Measurements from ENCODE around the gene DZIP1.
"Not testable (repeated sequence)": the region's sequence is repeated elsewhere in the genome, so short reads cannot be mapped to it uniquely, and the experiment has no call there.

Gene DZIP1

GRCh38 chr13:95644601-95645052 lies at the start of gene DZIP1:
DZIP1 (minus strand) TSS chr13:95644706; CDS start chr13:95642029, 2,677 bp downstream.
- H3K27me3 ChIP-seq (ENCODE audit: control insufficient read depth in 5 of 5, insufficient read depth in 4 of 5, low read length in 5 of 5): peaks cover 5 to 21% (median 16%) of the 10 kb centered on the region in 5 donors
- H3K36me3 ChIP-seq (ENCODE audit: control insufficient read depth in 5 of 5, insufficient read depth in 5 of 5, low read length in 5 of 5): no peaks in the 10 kb centered on the region
- peak within 1 kb of the TSS; percentile 54 to 73 (median 68) for H3K4me3 ChIP-seq (ENCODE audit: low read depth in 1 of 5, low read length in 5 of 5)
- H3K4me1 ChIP-seq (ENCODE audit: control insufficient read depth in 5 of 5, insufficient read depth in 5 of 5, low read length in 5 of 5): peaks cover 0 to 30% (median 25%) of the 10 kb centered on the region in 5 donors
- H3K9me3 ChIP-seq (ENCODE audit: control insufficient read depth in 5 of 5, low read length in 5 of 5): no peaks in the 10 kb centered on the region
- peak within 1 kb of the TSS in 3 of 5 donors; percentile 20 to 32 (median 28) for H3K9ac ChIP-seq (ENCODE audit: low read length in 5 of 5)
- no peak within 1 kb of the TSS for H3K27ac ChIP-seq (ENCODE audit: low read depth, low read length)

DNA sequence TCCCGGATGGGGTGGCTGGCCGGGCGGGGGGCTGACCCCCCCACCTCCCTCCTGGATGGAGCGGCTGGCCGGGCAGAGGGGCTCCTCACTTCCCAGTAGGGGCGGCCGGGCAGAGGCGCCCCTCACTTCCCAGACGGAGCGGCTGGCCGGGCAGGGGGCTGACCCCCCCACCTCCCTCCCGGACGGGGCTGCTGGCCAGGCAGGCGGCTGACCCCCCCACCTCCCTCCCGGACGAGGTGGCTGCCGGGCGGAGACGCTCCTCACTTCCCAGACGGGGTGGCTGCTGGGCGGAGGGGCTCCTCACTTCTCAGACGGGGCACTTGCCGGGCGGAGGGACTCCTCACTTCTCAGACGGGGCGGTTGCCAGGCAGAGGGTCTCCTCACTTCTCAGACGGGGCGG lies 46.5 kb upstream of the DZIP1 start:
- H3K4me1 ChIP-seq (ENCODE audit: control insufficient read depth in 5 of 5, insufficient read depth in 5 of 5, low read length in 5 of 5); H3K9ac ChIP-seq (ENCODE audit: low read length in 5 of 5); H3K4me3 ChIP-seq (ENCODE audit: low read depth in 1 of 5, low read length in 5 of 5); H3K36me3 ChIP-seq (ENCODE audit: control insufficient read depth in 5 of 5, insufficient read depth in 5 of 5, low read length in 5 of 5); H3K27me3 ChIP-seq (ENCODE audit: control insufficient read depth in 5 of 5, insufficient read depth in 4 of 5, low read length in 5 of 5); H3K27ac ChIP-seq (ENCODE audit: low read depth, low read length); H3K9me3 ChIP-seq (ENCODE audit: control insufficient read depth in 5 of 5, low read length in 5 of 5): not testable (repeated sequence)

DNA sequence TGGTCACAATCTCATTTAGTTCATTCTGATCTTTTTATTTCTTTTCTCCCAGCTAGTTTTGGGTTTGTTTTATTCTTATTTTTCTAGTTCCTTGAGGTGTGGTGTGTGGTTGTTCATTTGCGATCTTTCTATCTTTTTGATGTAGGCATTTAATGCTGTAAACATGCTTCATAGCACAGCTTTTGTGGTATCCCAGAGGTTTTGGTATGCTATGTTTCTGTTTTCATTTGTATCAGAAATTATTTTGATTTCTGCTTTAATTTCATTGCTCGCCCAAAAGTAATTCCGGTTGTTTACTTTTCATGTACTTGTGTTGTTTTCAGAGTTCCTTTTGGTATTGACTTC lies 45.0 kb upstream of the DZIP1 start:
- Histone ChIP-seq H3K9me3 (ENCODE audit: control insufficient read depth in 5 of 5, low read length in 5 of 5) (no peaks in the 10 kb centered on the region), H3K27me3 (ENCODE audit: control insufficient read depth in 5 of 5, insufficient read depth in 4 of 5, low read length in 5 of 5) (no peaks in the 10 kb centered on the region), H3K4me3 (ENCODE audit: low read depth in 1 of 5, low read length in 5 of 5) (no peak overlapping the region), H3K27ac (ENCODE audit: low read depth, low read length) (no peak overlapping the region), H3K36me3 (ENCODE audit: control insufficient read depth in 5 of 5, insufficient read depth in 5 of 5, low read length in 5 of 5) (no peaks in the 10 kb centered on the region), H3K9ac (ENCODE audit: low read length in 5 of 5) (no peak overlapping the region), H3K4me1 (ENCODE audit: control insufficient read depth in 5 of 5, insufficient read depth in 5 of 5, low read length in 5 of 5) (peaks cover 0 to 9% (median 2%) of the 10 kb centered on the region in 5 donors)

GRCh38 chr13:95684960-95685359 lies 40.5 kb upstream of the DZIP1 start:
- H3K36me3 ChIP-seq (ENCODE audit: control insufficient read depth in 5 of 5, insufficient read depth in 5 of 5, low read length in 5 of 5); H3K27me3 ChIP-seq (ENCODE audit: control insufficient read depth in 5 of 5, insufficient read depth in 4 of 5, low read length in 5 of 5); H3K4me3 ChIP-seq (ENCODE audit: low read depth in 1 of 5, low read length in 5 of 5); H3K27ac ChIP-seq (ENCODE audit: low read depth, low read length); H3K9me3 ChIP-seq (ENCODE audit: control insufficient read depth in 5 of 5, low read length in 5 of 5); H3K9ac ChIP-seq (ENCODE audit: low read length in 5 of 5): not testable (repeated sequence)
- H3K4me1 ChIP-seq (ENCODE audit: control insufficient read depth in 5 of 5, insufficient read depth in 5 of 5, low read length in 5 of 5): peaks cover 0 to 15% (median 6%) of the 10 kb centered on the region in 5 donors

- peaks cover 0 to 16% (median 7%) of the 10 kb centered on the region in 5 donors for H3K4me1 ChIP-seq (ENCODE audit: control insufficient read depth in 5 of 5, insufficient read depth in 5 of 5, low read length in 5 of 5)
- no peak overlapping the region for H3K27ac ChIP-seq (ENCODE audit: low read depth, low read length)
- H3K9ac ChIP-seq (ENCODE audit: low read length in 5 of 5): no peak overlapping the region
- no peak overlapping the region for H3K4me3 ChIP-seq (ENCODE audit: low read depth in 1 of 5, low read length in 5 of 5)
- no peaks in the 10 kb centered on the region for H3K27me3 ChIP-seq (ENCODE audit: control insufficient read depth in 5 of 5, insufficient read depth in 4 of 5, low read length in 5 of 5)
- no peaks in the 10 kb centered on the region for H3K9me3 ChIP-seq (ENCODE audit: control insufficient read depth in 5 of 5, low read length in 5 of 5)
- no peaks in the 10 kb centered on the region for H3K36me3 ChIP-seq (ENCODE audit: control insufficient read depth in 5 of 5, insufficient read depth in 5 of 5, low read length in 5 of 5)
Observed at GRCh38 chr13:95684418-95684817, 39.9 kb upstream of the DZIP1 start.

- no peak overlapping the region for H3K27ac ChIP-seq (ENCODE audit: low read depth, low read length)
- peaks cover 0 to 41% (median 33%) of the 10 kb centered on the region in 5 donors for H3K4me1 ChIP-seq (ENCODE audit: control insufficient read depth in 5 of 5, insufficient read depth in 5 of 5, low read length in 5 of 5)
- H3K9ac ChIP-seq (ENCODE audit: low read length in 5 of 5): peak overlapping the region in 1 of 5 donors; percentile 35
- H3K27me3 ChIP-seq (ENCODE audit: control insufficient read depth in 5 of 5, insufficient read depth in 4 of 5, low read length in 5 of 5): no peaks in the 10 kb centered on the region
- H3K36me3 ChIP-seq (ENCODE audit: control insufficient read depth in 5 of 5, insufficient read depth in 5 of 5, low read length in 5 of 5): no peaks in the 10 kb centered on the region
- no peak overlapping the region for H3K4me3 ChIP-seq (ENCODE audit: low read depth in 1 of 5, low read length in 5 of 5)
- H3K9me3 ChIP-seq (ENCODE audit: control insufficient read depth in 5 of 5, low read length in 5 of 5): no peaks in the 10 kb centered on the region
Observed at GRCh38 chr13:95679722-95680121, 35.2 kb upstream of the DZIP1 start.

DNA sequence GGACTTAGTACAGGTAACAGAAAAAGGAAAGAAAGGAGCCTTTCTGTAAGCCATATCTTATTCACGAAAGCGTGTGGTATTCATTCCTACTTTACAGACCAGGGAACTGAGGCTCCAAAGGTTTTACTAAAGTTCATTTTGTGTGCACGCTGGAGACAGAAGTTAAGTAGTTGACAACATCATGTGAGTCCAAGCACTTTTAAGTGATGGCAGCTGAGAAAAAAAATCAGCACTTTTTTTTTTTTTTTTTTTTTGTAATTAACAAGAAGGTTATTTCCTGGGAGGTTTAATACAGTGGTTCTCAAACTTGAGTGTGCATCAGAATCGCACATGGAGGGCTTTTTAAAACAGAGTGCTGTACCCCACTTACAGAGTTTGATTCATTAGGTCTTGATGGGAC lies 34.5 kb upstream of the DZIP1 start:
- Histone ChIP-seq H3K9me3 (ENCODE audit: control insufficient read depth in 5 of 5, low read length in 5 of 5) (no peaks in the 10 kb centered on the region), H3K36me3 (ENCODE audit: control insufficient read depth in 5 of 5, insufficient read depth in 5 of 5, low read length in 5 of 5) (no peaks in the 10 kb centered on the region), H3K4me1 (ENCODE audit: control insufficient read depth in 5 of 5, insufficient read depth in 5 of 5, low read length in 5 of 5) (peaks cover 0 to 36% (median 30%) of the 10 kb centered on the region in 5 donors), H3K27ac (ENCODE audit: low read depth, low read length) (no peak overlapping the region), H3K27me3 (ENCODE audit: control insufficient read depth in 5 of 5, insufficient read depth in 4 of 5, low read length in 5 of 5) (no peaks in the 10 kb centered on the region), H3K4me3 (ENCODE audit: low read depth in 1 of 5, low read length in 5 of 5) (no peak overlapping the region), H3K9ac (ENCODE audit: low read length in 5 of 5) (peak overlapping the region in 2 of 5 donors; percentile 35 to 82)

DNA sequence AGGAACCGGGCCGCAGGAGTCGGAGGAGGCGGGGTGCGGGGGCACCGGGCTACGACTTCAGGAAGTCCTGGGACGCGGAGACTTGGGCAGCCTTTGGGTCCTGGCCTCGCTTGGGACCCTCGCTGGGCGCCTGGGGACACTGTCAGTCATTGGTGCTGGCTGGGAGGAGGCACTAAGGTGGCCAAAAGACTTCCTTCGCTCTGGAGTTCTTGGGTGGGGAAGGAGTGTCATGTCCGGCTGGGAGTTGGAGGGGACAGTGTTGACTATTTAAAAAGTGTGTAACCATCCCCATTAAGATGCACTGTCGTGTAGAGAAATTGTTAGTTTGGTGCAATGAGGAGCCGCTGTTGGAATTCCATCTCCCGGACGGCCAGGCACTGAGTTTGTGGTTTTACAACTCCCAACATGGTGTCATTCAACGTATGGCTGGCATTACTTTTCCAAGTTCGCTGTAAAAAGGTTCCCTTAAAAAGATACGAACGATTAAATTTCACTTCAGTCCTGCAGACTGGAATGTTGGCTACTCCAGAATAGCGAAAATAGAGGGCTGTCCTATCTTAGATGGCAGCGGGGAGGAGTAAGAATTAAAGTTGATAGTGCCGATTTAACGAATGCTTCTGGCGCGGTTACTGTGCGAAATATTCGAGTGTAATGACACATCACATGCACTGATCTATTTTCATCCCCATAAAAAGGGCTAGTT lies 33.2 kb upstream of the DZIP1 start:
- H3K4me1 ChIP-seq (ENCODE audit: control insufficient read depth in 5 of 5, insufficient read depth in 5 of 5, low read length in 5 of 5): peaks cover 0 to 35% (median 30%) of the 10 kb centered on the region in 5 donors
- no peaks in the 10 kb centered on the region for H3K27me3 ChIP-seq (ENCODE audit: control insufficient read depth in 5 of 5, insufficient read depth in 4 of 5, low read length in 5 of 5)
- H3K9me3 ChIP-seq (ENCODE audit: control insufficient read depth in 5 of 5, low read length in 5 of 5): no peaks in the 10 kb centered on the region

DNA sequence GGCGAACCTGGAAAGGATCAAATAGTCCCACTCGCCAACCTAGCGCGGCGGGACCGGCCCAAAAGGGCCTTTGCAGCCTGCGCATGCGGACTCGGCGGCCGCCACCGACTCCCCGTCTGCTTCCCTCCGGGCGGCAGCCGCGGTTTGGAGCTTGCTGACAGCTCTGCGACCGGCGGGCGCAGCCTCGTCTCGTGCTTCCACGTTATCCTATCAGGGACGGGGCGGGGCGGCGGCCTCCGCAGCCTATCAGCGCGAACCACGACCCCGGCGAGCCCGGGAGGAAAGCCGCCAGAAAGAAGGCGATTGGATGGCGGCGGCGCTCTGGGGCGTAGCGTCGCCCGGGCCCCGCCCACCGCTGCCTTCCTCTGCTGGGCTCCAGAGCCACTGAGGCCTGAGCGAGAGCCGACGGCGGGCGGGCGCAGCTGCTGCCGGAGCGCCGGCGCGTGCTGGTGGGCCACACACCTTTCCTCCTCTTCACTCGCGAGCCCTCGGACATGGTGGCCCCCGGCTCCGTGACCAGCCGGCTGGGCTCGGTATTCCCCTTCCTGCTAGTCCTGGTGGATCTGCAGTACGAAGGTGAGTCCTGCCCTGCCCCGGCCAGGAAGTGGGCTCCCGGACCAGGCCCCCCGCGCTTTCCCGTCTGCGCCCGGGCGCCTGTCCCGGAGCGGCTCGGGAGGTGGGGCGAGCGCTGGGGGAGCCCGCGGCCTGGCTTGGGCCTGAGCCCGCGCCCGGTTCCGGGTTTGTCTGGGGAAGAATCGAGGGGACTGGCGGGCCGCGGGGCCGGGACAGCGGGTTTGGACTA lies 32.5 kb upstream of the DZIP1 start, which contains the start of gene DNAJC3:
DNAJC3 (plus strand) TSS at position 378 of the 802 bp plus-strand sequence; CDS start at position 495, 117 bp downstream.
- Histone ChIP-seq H3K4me1 (ENCODE audit: control insufficient read depth in 5 of 5, insufficient read depth in 5 of 5, low read length in 5 of 5) (peaks cover 0 to 35% (median 30%) of the 10 kb centered on the region in 5 donors), H3K36me3 (ENCODE audit: control insufficient read depth in 5 of 5, insufficient read depth in 5 of 5, low read length in 5 of 5) (no peaks in the 10 kb centered on the region), H3K9me3 (ENCODE audit: control insufficient read depth in 5 of 5, low read length in 5 of 5) (peaks cover 0 to 2% (median 1%) of the 10 kb centered on the region in 5 donors), H3K27ac (ENCODE audit: low read depth, low read length) (peak within 1 kb of the TSS; percentile 89), H3K27me3 (ENCODE audit: control insufficient read depth in 5 of 5, insufficient read depth in 4 of 5, low read length in 5 of 5) (no peaks in the 10 kb centered on the region), H3K4me3 (ENCODE audit: low read depth in 1 of 5, low read length in 5 of 5) (peak within 1 kb of the TSS; percentile 86 to 99 (median 96)), H3K9ac (ENCODE audit: low read length in 5 of 5) (peak within 1 kb of the TSS; percentile 74 to 99 (median 94))

More for the DNA sequence above, 33.2 kb upstream of the DZIP1 start:
- H3K4me3 ChIP-seq (ENCODE audit: low read depth in 1 of 5, low read length in 5 of 5): peak overlapping the region; percentile 86 to 99 (median 95)
- peak overlapping the region; percentile 74 to 99 (median 93) for H3K9ac ChIP-seq (ENCODE audit: low read length in 5 of 5)
- H3K27ac ChIP-seq (ENCODE audit: low read depth, low read length): peak overlapping the region; percentile 89
- no peaks in the 10 kb centered on the region for H3K36me3 ChIP-seq (ENCODE audit: control insufficient read depth in 5 of 5, insufficient read depth in 5 of 5, low read length in 5 of 5)

All from subcutaneous abdominal adipose tissue (tissue), 5 donors.